Osteoblast (primary cell): ENCODE data around the gene UBA1. TPM values are rescaled to one million over a fixed set of nuclear protein-coding genes. Genes with fewer than 3 reads are reported as not detected.

Source experiments
- DNase-seq: peaks from one replicate; pipeline ENCODE4 v3.0.0; 2011; ENCODE audit warnings: low spot score, mixed read lengths; ENCODE audit not compliant: insufficient read length; ENCODE audit errors: missing footprints
- H2AFZ ChIP-seq: 2 replicates; pipeline ENCODE4 v1.6.0; 2011; ENCODE audit warnings: mild to moderate bottlenecking, low read length
- H3K27ac ChIP-seq: 2 replicates; pipeline ENCODE4 v1.5.1; 2011; ENCODE audit warnings: mild to moderate bottlenecking, low read depth, low read length, moderate library complexity
- H3K27me3 ChIP-seq: 2 replicates; pipeline ENCODE4 v1.6.0; 2012; ENCODE audit warnings: mild to moderate bottlenecking, control low read depth, inconsistent platforms, low read length, moderate library complexity; ENCODE audit not compliant: insufficient read depth
- H3K36me3 ChIP-seq: 2 replicates; pipeline ENCODE4 v1.5.1; 2011; ENCODE audit warnings: mild to moderate bottlenecking, low read length, control low read depth, moderate library complexity; ENCODE audit not compliant: insufficient read depth
- H3K4me1 ChIP-seq: 2 replicates; pipeline ENCODE4 v1.5.1; 2011; ENCODE audit warnings: mild to moderate bottlenecking, low read length, control low read depth, moderate library complexity; ENCODE audit not compliant: insufficient read depth
- H3K4me2 ChIP-seq: 2 replicates; pipeline ENCODE4 v1.6.0; 2011; ENCODE audit warnings: mild to moderate bottlenecking, low read length; ENCODE audit not compliant: insufficient read depth
- H3K4me3 ChIP-seq: fragments of 200-600 bp; sonication (generic); 3 replicates; pipeline ENCODE4 v1.5.1; 2012; ENCODE audit warnings: mild to moderate bottlenecking, low read length, inconsistent platforms; ENCODE audit not compliant: insufficient read depth
- H3K79me2 ChIP-seq: 2 replicates; pipeline ENCODE4 v1.6.0; 2012; ENCODE audit warnings: mild to moderate bottlenecking, low read length, control low read depth, inconsistent platforms; ENCODE audit not compliant: insufficient read depth
- H3K9me3 ChIP-seq: 2 replicates; pipeline ENCODE4 v1.5.1; 2011; ENCODE audit warnings: low read depth, low read length, control low read depth
- H4K20me1 ChIP-seq: 2 replicates; pipeline ENCODE4 v1.6.0; 2012; ENCODE audit warnings: mild to moderate bottlenecking, low read length, control low read depth; ENCODE audit not compliant: insufficient read depth
- CTCF ChIP-seq: IDR thresholded peaks from 2 replicates; pipeline ENCODE4 v1.5.1; 2011; ENCODE audit warnings: mild to moderate bottlenecking, low read depth, low read length, moderate library complexity; ENCODE audit errors: extremely low read depth
- total RNA-seq: library from RNA; depleted of rRNA; stranded (reverse); fragments of >200 nt; gene quantifications from 2 replicates; pipeline ENCODE4 v1.2.3, GENCODE V29; 2012

Gene UBA1
- total RNA-seq, 1 donor = 142 TPM

GRCh38 chrX:47212381-47213293 is 19.0 kb downstream of the UBA1 start:
- Histone ChIP-seq H3K79me2 (no peaks in the 10 kb centered on the region), H3K27ac (no peak overlapping the region), H2AFZ (no peak overlapping the region), H3K4me3 (no peak overlapping the region), H4K20me1 (peaks cover 62% of the 10 kb centered on the region), H3K9me3 (no peaks in the 10 kb centered on the region), H3K27me3 (no peaks in the 10 kb centered on the region), H3K4me2 (no peak overlapping the region), H3K36me3 (peaks cover 84% of the 10 kb centered on the region), H3K4me1 (peaks cover 15% of the 10 kb centered on the region)
- DNase-seq = no peak
- no peak for TF ChIP-seq CTCF

- Histone ChIP-seq H3K36me3 (peaks cover 68% of the 10 kb centered on the region), H3K79me2 (peaks cover 13% of the 10 kb centered on the region), H3K27me3 (no peaks in the 10 kb centered on the region), H4K20me1 (peaks cover 62% of the 10 kb centered on the region), H3K4me3 (no peak overlapping the region), H3K9me3 (no peaks in the 10 kb centered on the region), H3K27ac (no peak overlapping the region), H3K4me1 (peaks cover 21% of the 10 kb centered on the region), H3K4me2 (no peak overlapping the region), H2AFZ (no peak overlapping the region)
- DNase-seq = peak; percentile 54
- TF ChIP-seq CTCF = no peak
Observed at GRCh38 chrX:47214435-47215077, 20.9 kb downstream of the UBA1 start.

- TF ChIP-seq CTCF = no peak
- peaks cover 63% of the 10 kb centered on the region for H4K20me1 ChIP-seq
- H3K27me3 ChIP-seq = no peaks in the 10 kb centered on the region
- H3K4me1 ChIP-seq = peaks cover 29% of the 10 kb centered on the region
- DNase-seq = no peak
- no peak overlapping the region for H3K4me2 ChIP-seq
- no peak overlapping the region for H3K4me3 ChIP-seq
- H3K36me3 ChIP-seq = peaks cover 59% of the 10 kb centered on the region
- no peak overlapping the region for H3K27ac ChIP-seq
- no peak overlapping the region for H2AFZ ChIP-seq
- H3K79me2 ChIP-seq = peaks cover 22% of the 10 kb centered on the region
- no peaks in the 10 kb centered on the region for H3K9me3 ChIP-seq
Observed at GRCh38 chrX:47215291-47215900, 21.8 kb downstream of the UBA1 start.

- no peak for TF ChIP-seq CTCF
- Histone ChIP-seq H3K9me3 (no peaks in the 10 kb centered on the region), H2AFZ (no peak overlapping the region), H3K4me3 (no peak overlapping the region), H3K27ac (peak overlapping the region; percentile 88), H4K20me1 (peaks cover 64% of the 10 kb centered on the region), H3K4me1 (peaks cover 31% of the 10 kb centered on the region), H3K36me3 (peaks cover 49% of the 10 kb centered on the region), H3K4me2 (peak overlapping the region; percentile 92), H3K27me3 (no peaks in the 10 kb centered on the region), H3K79me2 (peaks cover 32% of the 10 kb centered on the region)
- DNase-seq = peak; percentile 66
Observed at GRCh38 chrX:47216393-47216925, 22.8 kb downstream of the UBA1 start.
